DMS53 treated with DMSO at 0.1 percent for 48 hours (cell line): ENCODE results near the gene TRIM65.
"Not testable (repeated sequence)": the region's sequence is repeated elsewhere in the genome, so short reads cannot be mapped to it uniquely, and the experiment has no call there.

Source experiments
- DNase-seq: peaks from one replicate; lab custom pipeline; 2025; ENCODE audit not compliant: unreplicated experiment; lab: John Stamatoyannopoulos, UW

Gene TRIM65

GRCh38 chr17:75854101-75854748, 42.5 kb downstream of the TRIM65 start:
- no peak for DNase-seq

DNA sequence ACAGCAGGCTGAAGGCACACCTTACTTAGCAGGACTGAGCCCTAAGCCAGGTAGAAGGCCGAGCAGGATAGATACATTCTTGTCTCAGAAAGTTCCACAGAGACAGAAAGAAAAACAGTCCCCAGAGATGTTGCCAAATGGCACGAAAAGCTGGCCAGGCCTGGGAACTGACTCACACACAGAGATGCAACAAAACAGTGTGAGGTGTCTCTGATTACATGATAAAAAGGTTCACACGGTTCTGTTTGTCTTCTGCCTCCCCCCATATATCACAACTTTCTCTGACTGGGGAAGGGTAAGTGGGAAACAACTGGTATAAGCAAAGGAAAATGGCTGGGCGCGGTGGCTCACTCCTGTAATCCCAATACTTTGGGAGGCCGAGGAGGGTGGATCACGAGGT, 43.3 kb downstream of the TRIM65 start:
- no peak for DNase-seq

DNA sequence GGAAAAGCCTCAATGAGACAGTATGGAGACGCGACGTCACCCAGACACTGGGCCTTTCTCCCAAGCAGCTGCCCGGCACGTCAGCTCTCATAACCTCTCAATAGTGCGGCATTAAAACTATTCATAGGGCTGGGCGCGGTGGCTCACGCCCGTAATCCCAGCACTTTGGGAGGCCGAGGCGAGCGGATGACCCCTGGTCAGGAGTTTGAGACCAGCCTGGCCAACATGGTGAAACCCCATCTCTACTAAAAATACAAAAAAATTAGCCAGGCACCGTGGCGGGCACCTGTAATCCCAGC, 45.1 kb downstream of the TRIM65 start:
- DNase-seq = not testable (repeated sequence)

GRCh38 chr17:75850928-75851692, 45.6 kb downstream of the TRIM65 start:
- no peak for DNase-seq

DNA sequence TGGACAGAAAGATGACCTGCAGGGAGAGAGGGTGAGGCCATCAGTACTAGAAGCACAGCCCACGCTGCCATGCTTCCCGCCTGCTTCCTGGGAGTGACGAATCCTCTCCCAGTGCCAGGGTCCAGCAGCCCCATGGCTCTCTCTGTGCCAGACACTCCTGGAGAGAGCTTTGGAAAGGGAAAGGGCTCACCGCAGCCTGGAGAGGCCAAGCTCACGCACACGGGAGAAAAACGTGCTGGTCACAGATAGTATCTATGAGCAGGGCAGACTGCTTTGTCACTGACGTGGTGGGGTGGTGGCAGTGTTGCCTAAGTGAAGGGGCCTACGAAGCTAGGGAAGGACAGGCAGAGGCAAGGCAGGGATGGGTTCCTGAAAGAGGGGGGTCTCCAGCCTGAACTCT, 47.0 kb downstream of the TRIM65 start:
- DNase-seq = no peak

- no peak for DNase-seq
Measured at GRCh38 chr17:75849279-75849646, 47.5 kb downstream of the TRIM65 start.

DNA sequence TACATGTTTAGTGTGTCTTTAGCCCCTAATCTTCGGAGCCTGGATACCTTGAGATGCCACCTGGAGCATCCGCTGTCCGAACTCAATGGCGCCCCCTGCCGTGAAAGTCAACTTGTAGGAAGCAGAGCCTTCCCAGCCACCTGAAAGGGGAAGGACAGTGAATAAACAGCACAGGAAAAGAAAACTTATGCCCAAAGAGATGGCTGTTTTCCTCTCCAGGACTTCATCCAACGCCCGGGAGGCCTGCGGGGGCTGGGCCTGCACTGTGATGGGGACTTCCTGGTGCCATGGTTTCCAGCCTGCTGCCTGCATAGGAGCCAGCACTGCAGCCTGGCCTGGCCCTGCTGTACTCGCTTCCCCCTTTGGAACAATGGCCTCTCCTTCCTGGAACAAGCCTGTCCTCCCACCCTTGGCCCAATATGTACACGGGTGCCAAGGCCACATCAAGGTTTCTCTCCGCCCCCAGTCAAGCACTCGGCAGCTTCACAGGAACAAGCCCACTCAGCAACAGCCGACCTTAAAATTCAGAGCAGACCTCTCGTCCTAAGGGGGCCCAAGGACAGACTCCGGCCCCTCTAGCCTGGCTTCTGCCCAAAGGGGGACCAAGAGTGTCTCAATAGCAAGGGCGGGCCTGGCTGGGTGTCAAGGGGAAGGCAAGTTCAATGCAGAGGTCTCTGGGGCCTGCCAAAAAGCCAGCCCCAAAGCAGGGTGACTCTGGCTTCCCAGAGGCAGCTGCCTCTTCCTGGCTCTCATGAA, 48.0 kb downstream of the TRIM65 start:
- DNase-seq = peak; percentile 94

DNA sequence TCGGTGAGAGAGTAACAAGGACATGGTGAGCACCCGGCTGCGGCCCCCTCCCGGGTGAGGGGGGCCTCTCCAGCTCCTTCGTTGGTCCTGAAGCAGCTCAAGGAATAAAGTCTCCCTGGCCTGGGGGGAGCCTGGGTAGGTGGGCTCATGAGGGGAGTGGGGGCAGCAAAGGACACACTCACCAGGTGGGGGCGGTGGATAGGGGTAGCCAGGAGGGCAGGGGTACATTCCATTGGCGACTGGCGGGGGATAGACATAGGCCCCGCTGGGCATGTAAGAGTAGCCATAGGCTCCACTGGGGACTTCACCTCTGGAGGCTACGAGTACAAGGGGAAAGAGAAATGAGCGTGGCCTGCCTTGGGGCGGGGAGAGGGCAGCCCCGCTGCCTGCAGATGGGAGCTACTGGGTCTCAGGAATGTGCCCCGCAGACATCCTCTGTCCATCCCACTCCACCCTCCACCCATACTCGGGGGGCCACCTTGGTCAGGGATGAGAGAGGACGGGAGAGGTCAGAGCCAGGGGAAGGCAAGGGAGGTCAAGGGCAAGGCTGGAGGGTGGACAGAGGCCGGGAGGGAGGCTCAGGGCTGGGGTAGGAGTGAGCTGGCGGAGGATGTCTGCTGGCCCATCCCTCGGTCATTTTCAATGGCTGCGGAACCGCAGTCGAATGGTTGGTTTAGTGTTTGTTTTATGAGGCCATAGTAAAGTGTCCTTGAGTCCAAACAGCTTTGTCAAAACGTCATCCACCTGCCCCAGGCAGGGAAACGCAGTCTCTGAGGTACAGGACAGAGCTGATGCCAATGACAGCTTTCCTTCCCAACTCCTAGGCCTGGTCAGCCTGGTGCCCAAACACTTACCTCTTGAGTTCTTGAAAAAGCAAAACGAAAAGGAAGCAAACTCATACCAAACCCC, 48.9 kb downstream of the TRIM65 start:
- peak; percentile 94 for DNase-seq

- peak; percentile 54 for DNase-seq
Measured at GRCh38 chr17:75846692-75847613, 49.8 kb downstream of the TRIM65 start.

GRCh38 chr17:75845933-75846691, 50.6 kb downstream of the TRIM65 start:
- DNase-seq = no peak

- DNase-seq = no peak
Measured at GRCh38 chr17:75845058-75845711, 51.6 kb downstream of the TRIM65 start.

DNA sequence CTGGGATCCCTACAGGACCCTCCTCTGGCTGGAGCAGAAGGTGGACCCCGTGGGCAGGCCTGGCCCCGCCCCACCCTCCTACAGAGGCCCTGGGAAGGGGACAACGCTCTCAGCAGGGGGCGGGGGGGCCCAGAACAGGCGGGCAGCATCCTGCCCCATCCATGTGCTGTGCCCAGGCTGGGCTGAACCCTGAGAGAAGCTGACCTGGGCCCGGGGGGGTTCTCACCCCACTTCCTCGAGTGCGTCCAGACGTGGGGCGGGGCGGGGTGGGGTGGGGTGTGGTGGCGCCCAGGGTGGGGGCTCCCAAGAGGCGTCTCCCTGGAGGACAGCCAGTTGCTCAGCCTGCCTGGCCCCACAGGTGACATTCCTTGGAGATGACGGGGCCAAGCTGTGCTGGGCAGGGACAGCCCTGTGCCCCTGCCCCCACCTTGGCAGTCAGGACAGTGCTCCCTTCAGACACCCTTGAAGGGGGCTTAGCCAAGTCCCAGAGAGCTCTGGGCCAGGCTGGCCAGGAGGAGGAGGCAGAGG, 52.2 kb downstream of the TRIM65 start:
- no peak for DNase-seq

DNA sequence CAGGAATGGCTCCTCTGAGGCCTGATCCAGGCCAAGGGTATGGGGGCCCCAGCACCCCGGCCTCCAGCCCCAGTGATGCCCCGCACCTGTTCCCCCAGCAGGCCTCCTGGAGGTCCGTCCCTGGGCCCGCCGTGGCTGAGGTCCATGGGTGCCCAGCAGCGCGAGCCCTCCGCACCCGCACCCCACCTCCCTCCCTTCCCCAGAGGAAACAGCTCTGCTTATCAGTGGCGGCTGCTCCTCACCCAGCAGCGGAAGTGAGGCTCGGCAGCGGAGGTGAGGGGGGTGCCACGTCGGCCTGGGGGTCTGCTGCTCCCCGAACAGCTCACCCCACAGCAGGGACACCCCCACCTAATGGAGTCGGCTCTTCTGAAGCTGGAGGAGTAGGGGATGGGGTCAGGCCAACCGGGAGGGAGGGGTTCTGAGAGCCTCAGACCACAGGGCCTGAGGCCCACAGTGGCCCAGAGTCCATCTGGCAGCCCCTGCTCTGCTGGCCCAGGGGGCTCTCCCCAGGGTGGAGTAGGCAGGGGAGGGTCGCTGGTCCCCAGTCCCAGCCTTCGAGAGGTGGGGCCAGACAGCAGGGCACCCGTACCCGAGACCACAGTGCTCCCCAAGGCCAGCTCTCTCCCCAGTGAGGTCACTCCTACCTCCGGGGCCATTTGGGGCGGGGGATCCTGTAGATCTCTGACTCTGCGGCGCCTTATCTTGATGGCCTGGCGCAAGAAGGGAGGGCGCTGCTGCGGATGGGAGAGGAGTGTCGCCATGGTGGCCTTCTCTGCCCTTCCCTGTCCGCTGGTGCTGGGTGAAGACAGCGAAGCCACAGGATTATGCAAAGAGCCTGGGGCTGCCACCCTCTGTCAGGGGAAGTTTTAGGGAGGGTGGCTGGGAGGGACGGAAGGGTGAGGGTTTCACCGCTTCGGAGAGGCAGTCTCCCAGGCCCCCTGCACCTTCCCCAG, 52.9 kb downstream of the TRIM65 start, which contains the start of gene UNC13D:
Gene UNC13D, minus strand, starts transcription at position 828 of the 953 bp plus-strand sequence. Its CDS starts 67 bp downstream, at position 761.
- no peak for DNase-seq

DNA sequence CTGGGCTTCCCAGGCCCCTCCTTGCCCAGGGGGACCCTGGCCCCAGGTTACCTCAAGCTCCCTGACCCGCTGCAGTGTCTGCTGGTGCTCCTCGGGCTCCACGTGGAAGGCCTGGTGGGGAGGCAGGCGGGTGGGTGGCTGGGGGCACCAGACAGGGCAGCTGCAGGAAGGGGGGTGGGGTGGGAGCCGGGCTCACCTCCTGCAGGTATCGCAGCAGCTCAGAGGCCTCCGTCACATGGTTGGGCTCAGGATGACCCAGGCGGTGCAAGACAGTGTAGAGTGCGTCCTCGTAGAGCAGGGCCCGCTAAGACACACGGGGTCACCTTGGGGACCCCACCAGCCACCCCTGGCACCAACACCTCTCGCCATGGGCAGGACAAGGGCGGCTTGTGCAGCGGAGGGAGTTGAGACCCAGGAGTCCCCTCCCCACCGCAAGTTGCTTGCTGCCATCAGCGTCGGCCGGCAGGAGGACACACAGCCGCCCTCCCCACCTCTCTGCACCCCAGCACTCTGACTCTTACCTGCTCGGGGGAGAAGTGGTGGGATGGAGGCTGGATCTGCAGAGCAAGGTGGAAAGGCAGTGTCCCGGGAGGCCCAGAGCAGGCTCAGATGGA, 53.7 kb downstream of the TRIM65 start:
- DNase-seq = no peak

- DNase-seq = no peak
Measured at GRCh38 chr17:75842411-75842810, 54.3 kb downstream of the TRIM65 start.

- no peak for DNase-seq
Measured at GRCh38 chr17:75840799-75841164, 56.0 kb downstream of the TRIM65 start.
